ENCODE results near the gene ZNF668. TPM values are rescaled to one million over a fixed set of nuclear protein-coding genes. Genes with fewer than 3 reads are reported as not detected.
A peak's percentile ranks its signal among the peaks of the same experiment; 100 is the strongest.

Gene ZNF668
- total RNA-seq, 1 experiment from 2014 or later: 16.8 TPM

DNA sequence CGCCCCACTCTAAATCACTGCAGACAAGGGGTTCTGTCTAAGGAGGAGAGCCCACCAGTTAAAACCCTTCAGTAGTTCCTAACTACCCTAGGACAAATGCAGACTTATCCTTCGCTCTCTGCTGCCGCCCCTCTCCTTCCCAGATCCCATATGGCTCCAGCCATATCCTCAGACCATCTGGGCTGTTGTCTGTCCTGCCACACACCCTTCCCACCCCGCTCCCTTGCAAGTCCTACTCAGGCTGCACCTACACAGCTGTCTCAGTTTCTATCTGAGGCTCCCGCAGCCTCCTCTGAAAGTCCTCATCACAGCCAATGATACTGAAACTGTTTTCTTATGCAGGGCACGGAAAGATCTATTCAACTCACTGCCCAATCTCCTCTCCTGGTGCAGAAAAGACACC lies 33.4 kb upstream of the ZNF668 start:
- no peaks in the 10 kb centered on the region for H4K20me1 ChIP-seq (ENCODE audit: insufficient read depth)
- peaks cover 10 to 26% of the 10 kb centered on the region in 2 experiments; a peak in 3 of 4 replicates for H3K4me1 ChIP-seq (ENCODE audit: control insufficient read depth in 1 of 2, insufficient read depth in 2 of 2, low read length in 2 of 2)
- peak overlapping the region; percentile 83 to 98 for H3K4me3 ChIP-seq (replicated peaks in 1 of 2; ENCODE audit: low read depth in 1 of 2, low read length in 2 of 2)
- DNase-seq (ENCODE audit: low read depth, low spot score): no peak
- H3K79me2 ChIP-seq (ENCODE audit: insufficient read depth, low read length): peaks cover 16% of the 10 kb centered on the region
- ChIA-PET CTCF (interaction anchor here (0.7 kb wide), 1 partner anchor 9 kb away, joined by 3 read pairs; no protein-coding TSS in a partner anchor), POLR2A (interaction anchor here (1.3 kb wide), 1 partner anchor 10 kb away, joined by 3 read pairs; the partner anchor contains the start of gene KAT8), RAD21 (ENCODE audit: low non-redundant PET in 1 of 2, low total read pairs in 2 of 2, uncharacterized antibody in 2 of 2, unreplicated experiment in 2 of 2) (no interaction called here)
- H3K4me2 ChIP-seq (ENCODE audit: low read length): peak overlapping the region; percentile 83
- no peak for ATAC-seq
- peaks cover 11 to 31% of the 10 kb centered on the region in 2 experiments for H3K36me3 ChIP-seq (ENCODE audit: control insufficient read depth in 1 of 2, insufficient read depth in 2 of 2, low read length in 2 of 2)
- TF ChIP-seq YY1 (IDR thresholded peaks at IDR 0.05; ENCODE audit: extremely low read depth, insufficient replicate concordance, low read depth, low read length) (no peak), EGR1 (IDR thresholded peaks at IDR 0.05; ENCODE audit: low read depth) (no peak), EZH2 (IDR thresholded peaks at IDR 0.05) (no peak), FOSL1 (IDR thresholded peaks at IDR 0.05; ENCODE audit: low read depth) (no peak), POLR2AphosphoS5 (IDR thresholded peaks at IDR 0.05; ENCODE audit: low read depth, low read length) (no peak), ELF1 (IDR thresholded peaks at IDR 0.05; ENCODE audit: borderline replicate concordance, low read depth) (no peak), RAD21 (IDR thresholded peaks at IDR 0.05; ENCODE audit: low read depth) (no peak), POLR2A (IDR thresholded peaks at IDR 0.05; ENCODE audit: borderline replicate concordance, extremely low read depth, insufficient read depth, insufficient read length) (no peak), CEBPB (IDR thresholded peaks at IDR 0.05; ENCODE audit: low read depth) (no peak), ZFX (IDR thresholded peaks at IDR 0.05) (no peak), JUND (IDR thresholded peaks at IDR 0.05) (no peak)
- TF ChIP-seq, protein P1, sequence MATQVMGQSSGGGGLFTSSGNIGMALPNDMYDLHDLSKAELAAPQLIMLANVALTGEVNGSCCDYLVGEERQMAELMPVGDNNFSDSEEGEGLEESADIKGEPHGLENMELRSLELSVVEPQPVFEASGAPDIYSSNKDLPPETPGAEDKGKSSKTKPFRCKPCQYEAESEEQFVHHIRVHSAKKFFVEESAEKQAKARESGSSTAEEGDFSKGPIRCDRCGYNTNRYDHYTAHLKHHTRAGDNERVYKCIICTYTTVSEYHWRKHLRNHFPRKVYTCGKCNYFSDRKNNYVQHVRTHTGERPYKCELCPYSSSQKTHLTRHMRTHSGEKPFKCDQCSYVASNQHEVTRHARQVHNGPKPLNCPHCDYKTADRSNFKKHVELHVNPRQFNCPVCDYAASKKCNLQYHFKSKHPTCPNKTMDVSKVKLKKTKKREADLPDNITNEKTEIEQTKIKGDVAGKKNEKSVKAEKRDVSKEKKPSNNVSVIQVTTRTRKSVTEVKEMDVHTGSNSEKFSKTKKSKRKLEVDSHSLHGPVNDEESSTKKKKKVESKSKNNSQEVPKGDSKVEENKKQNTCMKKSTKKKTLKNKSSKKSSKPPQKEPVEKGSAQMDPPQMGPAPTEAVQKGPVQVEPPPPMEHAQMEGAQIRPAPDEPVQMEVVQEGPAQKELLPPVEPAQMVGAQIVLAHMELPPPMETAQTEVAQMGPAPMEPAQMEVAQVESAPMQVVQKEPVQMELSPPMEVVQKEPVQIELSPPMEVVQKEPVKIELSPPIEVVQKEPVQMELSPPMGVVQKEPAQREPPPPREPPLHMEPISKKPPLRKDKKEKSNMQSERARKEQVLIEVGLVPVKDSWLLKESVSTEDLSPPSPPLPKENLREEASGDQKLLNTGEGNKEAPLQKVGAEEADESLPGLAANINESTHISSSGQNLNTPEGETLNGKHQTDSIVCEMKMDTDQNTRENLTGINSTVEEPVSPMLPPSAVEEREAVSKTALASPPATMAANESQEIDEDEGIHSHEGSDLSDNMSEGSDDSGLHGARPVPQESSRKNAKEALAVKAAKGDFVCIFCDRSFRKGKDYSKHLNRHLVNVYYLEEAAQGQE (IDR thresholded peaks at IDR 0.05; ENCODE audit: low read depth): no peak
- TF ChIP-seq, protein P2, sequence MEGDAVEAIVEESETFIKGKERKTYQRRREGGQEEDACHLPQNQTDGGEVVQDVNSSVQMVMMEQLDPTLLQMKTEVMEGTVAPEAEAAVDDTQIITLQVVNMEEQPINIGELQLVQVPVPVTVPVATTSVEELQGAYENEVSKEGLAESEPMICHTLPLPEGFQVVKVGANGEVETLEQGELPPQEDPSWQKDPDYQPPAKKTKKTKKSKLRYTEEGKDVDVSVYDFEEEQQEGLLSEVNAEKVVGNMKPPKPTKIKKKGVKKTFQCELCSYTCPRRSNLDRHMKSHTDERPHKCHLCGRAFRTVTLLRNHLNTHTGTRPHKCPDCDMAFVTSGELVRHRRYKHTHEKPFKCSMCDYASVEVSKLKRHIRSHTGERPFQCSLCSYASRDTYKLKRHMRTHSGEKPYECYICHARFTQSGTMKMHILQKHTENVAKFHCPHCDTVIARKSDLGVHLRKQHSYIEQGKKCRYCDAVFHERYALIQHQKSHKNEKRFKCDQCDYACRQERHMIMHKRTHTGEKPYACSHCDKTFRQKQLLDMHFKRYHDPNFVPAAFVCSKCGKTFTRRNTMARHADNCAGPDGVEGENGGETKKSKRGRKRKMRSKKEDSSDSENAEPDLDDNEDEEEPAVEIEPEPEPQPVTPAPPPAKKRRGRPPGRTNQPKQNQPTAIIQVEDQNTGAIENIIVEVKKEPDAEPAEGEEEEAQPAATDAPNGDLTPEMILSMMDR (IDR thresholded peaks at IDR 0.05 in 2 of 3, conservative IDR thresholded peaks at IDR 0.05 in 1 of 3; ENCODE audit: borderline replicate concordance in 1 of 3, insufficient read depth in 1 of 3, low read depth in 2 of 3, low read length in 2 of 3): no peak
- TF ChIP-seq, protein P3, sequence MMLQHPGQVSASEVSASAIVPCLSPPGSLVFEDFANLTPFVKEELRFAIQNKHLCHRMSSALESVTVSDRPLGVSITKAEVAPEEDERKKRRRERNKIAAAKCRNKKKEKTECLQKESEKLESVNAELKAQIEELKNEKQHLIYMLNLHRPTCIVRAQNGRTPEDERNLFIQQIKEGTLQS (IDR thresholded peaks at IDR 0.05): no peak
- no peaks in the 10 kb centered on the region for H3K27me3 ChIP-seq (ENCODE audit: insufficient read depth, low read length)
- no TSS peak for BruUV-seq (replicated peaks)
- H2AFZ ChIP-seq (ENCODE audit: low read depth, low read length, poor library complexity, severe bottlenecking): no peak overlapping the region
- intact Hi-C loops (cut with micrococcal nuclease): loop anchor here (5.0 kb wide), 1 partner anchor 335 kb away; the partner anchor contains the start of gene ZNF843
- H3K9ac ChIP-seq (ENCODE audit: low read length): peak overlapping the region; percentile 90; the same call in 1 of the 2 replicates
- H3K9me3 ChIP-seq (ENCODE audit: control insufficient read depth in 1 of 2, insufficient read depth in 1 of 2, low read depth in 1 of 2, low read length in 2 of 2): no peaks in the 10 kb centered on the region
- no peak overlapping the region for H3K27ac ChIP-seq (ENCODE audit: low read depth, low read length)
- H3K9me2 ChIP-seq (ENCODE audit: insufficient read depth): no peaks in the 10 kb centered on the region
